HCT116 (cell line): Measurements from ENCODE around the gene PZP. TPM values are rescaled to one million over a fixed set of nuclear protein-coding genes. Genes with fewer than 3 reads are reported as not detected.

Experiments used
- ATAC-seq: fragments of 200-7000 bp; cut with Tn5 transposase; 2 replicates; pipeline ENCODE4 v1.9.1; 2020; ENCODE audit warnings: mild to moderate bottlenecking, moderate library complexity
- BruUV-seq: library from RNA; stranded (reverse); fragments of 400-500 nt; replicated peaks from 2 replicates; lab custom pipeline; 2021; lab: Mats Ljungman, UMichigan
- CTCF ChIA-PET: fragments of 300-600 bp; sonication (Branson Sonifier 250); formaldehyde crosslinking; loops from one replicate; lab custom pipeline; 2021; ENCODE audit warnings: antibody characterized with exemption; lab: Charles Lee
- POLR2A ChIA-PET: fragments of 300-600, 350-600 bp; sonication (Branson Sonifier 250); formaldehyde crosslinking; loops from one replicate; lab custom pipeline; 2021; ENCODE audit warnings: antibody characterized with exemption; lab: Charles Lee
- RAD21 ChIA-PET, 2 experiments: fragments of 300-600 bp; sonication (Branson Sonifier 250); formaldehyde crosslinking; loops; one replicate each; lab custom pipeline; 2023; ENCODE audit warnings: low total read pairs in 2 of 2; ENCODE audit not compliant: uncharacterized antibody in 2 of 2, unreplicated experiment in 2 of 2, low non-redundant PET in 1 of 2; lab: Charles Lee
- DNase-seq: peaks from one replicate; pipeline ENCODE4 v3.0.0-alpha.2; 2010; ENCODE audit warnings: low read depth, low spot score
- H2AFZ ChIP-seq: fragments of 200-600 bp; shearing (Covaris generic), sonication (generic); 2 replicates; pipeline ENCODE4 v1.6.1; 2017; ENCODE audit warnings: low read depth, mixed run types, mixed read lengths, antibody characterized with exemption, low read length; ENCODE audit not compliant: poor library complexity, severe bottlenecking
- H3K27ac ChIP-seq: 2 replicates; pipeline ENCODE4 v1.5.1; 2012; ENCODE audit warnings: low read depth, low read length
- H3K27me3 ChIP-seq: fragments of 200-600 bp; sonication (generic); 2 replicates; pipeline ENCODE4 v1.6.1; 2016; ENCODE audit warnings: mixed run types, low read length, mixed read lengths; ENCODE audit not compliant: insufficient read depth
- H3K36me3 ChIP-seq, 2 experiments: fragments of 200-500 bp in 1 of 2; fragments of 200-600 bp in 1 of 2; sonication (Bioruptor generic) in 1 of 2; sonication (generic) in 1 of 2; 2 replicates each; pipeline versions ENCODE4 v1.5.1 to v1.6.1; 2014 to 2016; ENCODE audit warnings: low read length in 2 of 2, inconsistent platforms in 1 of 2, mixed read lengths in 1 of 2, mixed run types in 1 of 2; ENCODE audit not compliant: insufficient read depth in 2 of 2, control insufficient read depth in 1 of 2
- H3K4me1 ChIP-seq, 2 experiments: fragments of 200-600 bp in 1 of 2; sonication (generic) in 1 of 2; 2 replicates each; pipeline versions ENCODE4 v1.5.1 to v1.6.1; 2012 to 2017; ENCODE audit warnings: low read length in 2 of 2, inconsistent platforms in 1 of 2, mild to moderate bottlenecking in 1 of 2, mixed read lengths in 1 of 2, mixed run types in 1 of 2, moderate library complexity in 1 of 2; ENCODE audit not compliant: insufficient read depth in 2 of 2, control insufficient read depth in 1 of 2
- H3K4me2 ChIP-seq: fragments of 200-600 bp; sonication (generic); 2 replicates; pipeline ENCODE4 v1.6.1; 2017; ENCODE audit warnings: mixed run types, low read length, mixed read lengths
- H3K4me3 ChIP-seq, 2 experiments: fragments of 200-600 bp in 1 of 2; sonication (generic) in 1 of 2; replicated peaks in 1 of 2; 2 replicates each; pipeline ENCODE4 v1.5.1; 2011 to 2016; ENCODE audit warnings: low read length in 2 of 2, control low read depth in 1 of 2, low read depth in 1 of 2, mild to moderate bottlenecking in 1 of 2, mixed read lengths in 1 of 2, mixed run types in 1 of 2
- H3K79me2 ChIP-seq: fragments of 200-600 bp; sonication (generic); 2 replicates; pipeline ENCODE4 v1.6.1; 2017; ENCODE audit warnings: mild to moderate bottlenecking, mixed run types, low read length, moderate library complexity, mixed read lengths; ENCODE audit not compliant: insufficient read depth
- H3K9ac ChIP-seq: fragments of 200-600 bp; sonication (generic); 2 replicates; pipeline ENCODE4 v1.6.1; 2016; ENCODE audit warnings: low read length, mixed read lengths
- H3K9me2 ChIP-seq: fragments of 200-600 bp; sonication (generic), shearing (Covaris generic); 2 replicates; pipeline ENCODE4 v1.6.1; 2017; ENCODE audit warnings: mixed run types, mild to moderate bottlenecking, moderate library complexity; ENCODE audit not compliant: insufficient read depth
- H3K9me3 ChIP-seq, 2 experiments: fragments of 200-500 bp in 1 of 2; fragments of 200-600 bp in 1 of 2; sonication (Bioruptor generic) in 1 of 2; sonication (generic) in 1 of 2; 2 replicates each; pipeline ENCODE4 v1.6.1; 2014 to 2017; ENCODE audit warnings: low read length in 2 of 2, mixed read lengths in 2 of 2, inconsistent platforms in 1 of 2, low read depth in 1 of 2, mild to moderate bottlenecking in 1 of 2, mixed run types in 1 of 2, moderate library complexity in 1 of 2; ENCODE audit not compliant: control insufficient read depth in 1 of 2, insufficient read depth in 1 of 2
- H4K20me1 ChIP-seq: fragments of 200-600 bp; sonication (generic), shearing (Covaris generic); 2 replicates; pipeline ENCODE4 v1.6.1; 2017; ENCODE audit warnings: mixed run types, mild to moderate bottlenecking, moderate library complexity; ENCODE audit not compliant: insufficient read depth
- ATF3 ChIP-seq: IDR thresholded peaks from 2 replicates; pipeline ENCODE4 v1.6.1; 2012
- CEBPB ChIP-seq: IDR thresholded peaks from 2 replicates; pipeline ENCODE4 v1.6.1; 2012; ENCODE audit warnings: low read depth
- CTCF ChIP-seq, 3 experiments: fragments of 200-600 bp in 1 of 3; sonication (generic) in 1 of 3; IDR thresholded peaks in 2 of 3; conservative IDR thresholded peaks in 1 of 3; 2 replicates each; pipeline ENCODE4 v1.5.1; 2012 to 2017; ENCODE audit warnings: low read depth in 2 of 3, low read length in 2 of 3, antibody characterized with exemption in 1 of 3, borderline replicate concordance in 1 of 3, control low read depth in 1 of 3, mild to moderate bottlenecking in 1 of 3, mixed read lengths in 1 of 3, mixed run types in 1 of 3, moderate library complexity in 1 of 3; ENCODE audit not compliant: insufficient read depth in 1 of 3
- ELF1 ChIP-seq: IDR thresholded peaks from 2 replicates; pipeline ENCODE4 v1.6.1; 2012; ENCODE audit warnings: low read depth, borderline replicate concordance
- EZH2 ChIP-seq: fragments of 200-600 bp; sonication (generic); IDR thresholded peaks from 2 replicates; pipeline ENCODE4 v1.6.1; 2017; ENCODE audit warnings: antibody characterized with exemption, mixed run types
- EZH2phosphoT487 ChIP-seq: fragments of 200-600 bp; IDR thresholded peaks from 2 replicates; pipeline ENCODE4 v1.6.1; 2018; ENCODE audit warnings: antibody characterized with exemption, borderline replicate concordance
- FOSL1 ChIP-seq: IDR thresholded peaks from 2 replicates; pipeline ENCODE4 v1.6.1; 2012; ENCODE audit warnings: low read depth
- JUND ChIP-seq: IDR thresholded peaks from 2 replicates; pipeline ENCODE4 v1.6.1; 2012
- MAX ChIP-seq: IDR thresholded peaks from 2 replicates; pipeline ENCODE4 v1.6.1; 2012
- POLR2A ChIP-seq: IDR thresholded peaks from 2 replicates; pipeline ENCODE4 v1.7.0; 2011; ENCODE audit warnings: borderline replicate concordance; ENCODE audit not compliant: insufficient read depth, insufficient read length; ENCODE audit errors: extremely low read depth
- REST ChIP-seq: IDR thresholded peaks from 2 replicates; pipeline ENCODE4 v1.6.1; 2012; ENCODE audit warnings: low read depth
- SP1 ChIP-seq: IDR thresholded peaks from 2 replicates; pipeline ENCODE4 v1.6.1; 2012; ENCODE audit warnings: low read depth
- SRF ChIP-seq: IDR thresholded peaks from 2 replicates; pipeline ENCODE4 v1.6.1; 2012; ENCODE audit warnings: low read depth
- TCF7L2 ChIP-seq: IDR thresholded peaks from 2 replicates; pipeline ENCODE4 v1.7.0; 2011; ENCODE audit warnings: borderline replicate concordance, inconsistent platforms; ENCODE audit not compliant: insufficient read depth, insufficient read length; ENCODE audit errors: extremely low read depth
- ZBTB33 ChIP-seq: IDR thresholded peaks from 2 replicates; pipeline ENCODE4 v1.6.1; 2011; ENCODE audit warnings: mild to moderate bottlenecking, low read length, moderate library complexity; ENCODE audit not compliant: insufficient replicate concordance; ENCODE audit errors: extremely low read depth
- intact Hi-C: fragments of 100-400 bp; cut with micrococcal nuclease; formaldehyde crosslinking; loops from 2 replicates; pipeline ENCODE4 v1.10.0; 2022
- total RNA-seq: library from RNA; stranded (reverse); gene quantifications from one replicate; pipeline ENCODE4 v1.2.1, GENCODE V29; 2021; ENCODE audit not compliant: unreplicated experiment

Gene PZP
- total RNA-seq, 1 experiment from 2014 or later, result not detected

GRCh38 chr12:9123781-9124382 lies 84.3 kb downstream of the PZP start:
- no peaks in the 10 kb centered on the region for H3K36me3 ChIP-seq
- H4K20me1 ChIP-seq, result no peaks in the 10 kb centered on the region
- H2AFZ ChIP-seq, result no peak overlapping the region
- TF ChIP-seq FOSL1, result no peak
- TF ChIP-seq JUND, result no peak
- no peak for TF ChIP-seq ZBTB33
- no peak for TF ChIP-seq REST
- TF ChIP-seq TCF7L2, result no peak
- no peak for TF ChIP-seq EZH2phosphoT487
- TF ChIP-seq SRF, result no peak
- TF ChIP-seq CEBPB, result no peak
- no peak for TF ChIP-seq POLR2A
- no peak for TF ChIP-seq ATF3
- TF ChIP-seq EZH2, result no peak
- no peak for TF ChIP-seq ELF1
- TF ChIP-seq SP1, result no peak
- TF ChIP-seq CTCF (IDR thresholded peaks at IDR 0.05 in 2 of 3, conservative IDR thresholded peaks at IDR 0.05 in 1 of 3; ENCODE audit: borderline replicate concordance in 1 of 3, insufficient read depth in 1 of 3, low read depth in 2 of 3, low read length in 2 of 3), result no peak
- no peak for TF ChIP-seq MAX
- RAD21 ChIA-PET, result no interaction called here
- no peak for DNase-seq
- intact Hi-C loops, result no loop called here
- H3K27ac ChIP-seq, result no peak overlapping the region
- POLR2A ChIA-PET, result no interaction called here
- no peaks in the 10 kb centered on the region for H3K9me3 ChIP-seq
- H3K4me3 ChIP-seq, result no peak overlapping the region
- H3K79me2 ChIP-seq, result no peaks in the 10 kb centered on the region
- H3K4me1 ChIP-seq, result no peaks in the 10 kb centered on the region
- BruUV-seq, result no TSS peak
- H3K27me3 ChIP-seq, result peaks cover 45% of the 10 kb centered on the region
- no peak for ATAC-seq
- CTCF ChIA-PET, result no interaction called here
- H3K4me2 ChIP-seq, result no peak overlapping the region
- no peaks in the 10 kb centered on the region for H3K9me2 ChIP-seq
- H3K9ac ChIP-seq, result no peak overlapping the region
